ENCODE results near the gene C8G. TPM values are rescaled to one million over a fixed set of nuclear protein-coding genes. Genes with fewer than 3 reads are reported as not detected.

The C8G gene
- total RNA-seq, 1 donor from 2014 or later = not detected

DNA sequence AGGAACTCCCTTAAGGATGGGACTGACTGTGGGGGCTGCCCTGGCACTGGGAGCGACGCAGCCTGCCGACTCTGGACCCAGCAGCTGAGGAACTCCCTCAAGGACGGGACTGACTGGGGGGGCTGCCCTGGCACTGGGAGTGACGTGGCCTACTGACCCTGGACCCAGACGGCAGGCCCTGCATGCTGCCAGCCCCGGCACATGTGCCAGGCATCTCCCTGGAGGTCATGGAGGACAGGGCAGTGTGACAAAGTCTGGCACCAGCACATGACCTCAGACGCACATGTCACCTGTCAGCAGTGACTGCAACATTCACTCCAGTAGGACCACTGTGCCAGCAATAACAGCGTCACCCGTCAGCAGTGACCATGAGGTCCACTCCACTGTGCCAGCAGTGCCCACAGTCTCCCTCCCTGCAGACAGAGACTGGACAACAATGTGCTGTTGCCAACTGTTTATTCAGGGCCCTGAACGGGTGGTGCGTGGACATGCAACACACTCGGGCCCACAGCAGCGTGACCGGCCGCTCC lies 5.0 kb upstream of the C8G start:
- Histone ChIP-seq H3K36me3 (peaks cover 0 to 38% of the 10 kb centered on the region in 2 donors), H3K4me3 (no peak overlapping the region), H3K27ac (no peak overlapping the region), H3K27me3 (no peaks in the 10 kb centered on the region), H3K4me1 (peaks cover 18% of the 10 kb centered on the region), H3K9me3 (no peaks in the 10 kb centered on the region)
- intact Hi-C loops (cut with DNase I) = loop anchor here (5.0 kb wide), 1 partner anchor 87 kb away; the partner anchor contains the start of gene ABCA2
- no peak for TF ChIP-seq POLR2AphosphoS5 (IDR thresholded peaks at IDR 0.05; ENCODE audit: insufficient read depth in 1 of 2, low read depth in 1 of 2)
- TF ChIP-seq POLR2A (IDR thresholded peaks at IDR 0.05) = no peak
- TF ChIP-seq, protein P1, sequence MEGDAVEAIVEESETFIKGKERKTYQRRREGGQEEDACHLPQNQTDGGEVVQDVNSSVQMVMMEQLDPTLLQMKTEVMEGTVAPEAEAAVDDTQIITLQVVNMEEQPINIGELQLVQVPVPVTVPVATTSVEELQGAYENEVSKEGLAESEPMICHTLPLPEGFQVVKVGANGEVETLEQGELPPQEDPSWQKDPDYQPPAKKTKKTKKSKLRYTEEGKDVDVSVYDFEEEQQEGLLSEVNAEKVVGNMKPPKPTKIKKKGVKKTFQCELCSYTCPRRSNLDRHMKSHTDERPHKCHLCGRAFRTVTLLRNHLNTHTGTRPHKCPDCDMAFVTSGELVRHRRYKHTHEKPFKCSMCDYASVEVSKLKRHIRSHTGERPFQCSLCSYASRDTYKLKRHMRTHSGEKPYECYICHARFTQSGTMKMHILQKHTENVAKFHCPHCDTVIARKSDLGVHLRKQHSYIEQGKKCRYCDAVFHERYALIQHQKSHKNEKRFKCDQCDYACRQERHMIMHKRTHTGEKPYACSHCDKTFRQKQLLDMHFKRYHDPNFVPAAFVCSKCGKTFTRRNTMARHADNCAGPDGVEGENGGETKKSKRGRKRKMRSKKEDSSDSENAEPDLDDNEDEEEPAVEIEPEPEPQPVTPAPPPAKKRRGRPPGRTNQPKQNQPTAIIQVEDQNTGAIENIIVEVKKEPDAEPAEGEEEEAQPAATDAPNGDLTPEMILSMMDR (IDR thresholded peaks at IDR 0.05) = no peak
- DNase-seq (ENCODE audit: extremely low spot score in 2 of 2) = no peak

DNA sequence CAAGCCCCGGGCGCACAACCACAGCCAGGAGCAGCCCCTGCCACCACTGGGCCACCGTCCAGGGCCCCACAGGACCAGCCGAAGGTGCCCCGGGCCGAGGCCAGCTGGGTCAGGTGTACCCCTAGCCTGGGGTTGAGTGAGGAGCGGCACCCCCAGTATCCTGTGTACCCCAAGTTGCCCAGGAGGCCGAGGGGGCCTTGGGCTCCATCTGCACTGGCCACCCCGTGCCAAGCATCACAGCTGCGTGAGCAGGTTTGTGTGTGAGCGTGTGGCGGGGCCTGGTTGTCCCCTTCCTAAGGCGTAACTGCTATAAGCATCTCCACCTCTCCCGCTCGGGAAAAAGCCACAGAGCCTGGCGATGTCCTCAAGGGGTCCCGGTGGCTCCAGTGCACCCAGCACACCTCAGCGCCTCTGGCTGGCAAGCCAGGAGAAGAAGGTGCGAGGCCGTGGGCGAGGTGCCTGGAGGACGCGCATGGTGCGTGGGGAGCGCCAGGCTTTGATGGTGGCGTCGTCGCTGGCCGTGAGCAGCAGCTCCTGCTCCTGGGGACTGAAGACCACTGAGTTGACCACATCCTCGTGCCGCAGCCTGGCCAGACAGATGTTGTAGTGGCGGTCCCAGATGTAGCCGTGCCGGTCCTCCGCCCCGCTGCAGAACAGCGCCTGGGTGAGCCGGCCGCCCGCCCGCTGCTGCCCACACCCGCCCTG lies 4.4 kb upstream of the C8G start:
- H3K36me3 ChIP-seq = peaks cover 0 to 38% of the 10 kb centered on the region in 2 donors

DNA sequence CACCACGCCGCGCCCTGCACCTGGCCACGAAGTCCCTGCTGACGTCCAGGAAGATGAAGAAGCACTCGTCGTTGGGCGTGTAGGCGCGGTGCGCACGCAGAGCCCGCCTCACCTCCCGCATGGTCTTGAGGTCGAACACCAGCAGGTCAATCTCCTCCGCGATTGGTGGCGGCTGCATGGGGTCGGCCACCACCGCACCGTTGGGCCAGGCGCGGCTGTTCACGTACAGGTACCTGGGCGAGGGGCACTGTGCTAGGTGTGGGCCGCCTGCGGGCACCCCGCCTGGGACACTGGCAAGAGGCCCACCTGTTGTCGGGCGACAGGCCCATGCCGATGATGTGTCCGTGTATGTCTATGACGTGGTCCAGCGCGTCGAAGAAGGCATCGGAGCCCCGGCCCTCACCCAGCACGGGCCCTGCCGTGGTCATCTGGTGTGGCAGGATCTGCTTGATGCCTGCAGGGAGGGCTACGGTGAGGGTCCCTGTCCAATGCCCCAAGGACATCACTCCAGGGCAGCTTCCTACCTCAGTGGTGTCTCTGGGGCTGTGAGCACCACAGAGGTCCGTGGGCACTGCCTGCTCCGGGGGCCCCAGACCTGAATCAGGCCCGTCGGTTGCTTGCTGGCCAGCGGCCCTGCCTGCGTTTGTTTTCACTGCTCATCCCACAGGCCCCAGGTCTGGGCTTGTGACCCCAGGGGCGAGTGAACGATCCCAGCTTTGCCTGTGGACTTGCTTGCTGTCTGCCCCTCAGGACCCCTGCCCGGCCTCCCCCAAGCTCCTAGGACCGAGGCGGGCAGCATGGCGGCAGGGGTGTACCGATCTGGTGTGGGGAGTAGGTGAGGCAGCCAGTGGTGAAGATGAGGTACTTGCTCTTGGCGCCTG lies 3.6 kb upstream of the C8G start:
- intact Hi-C loops (cut with DNase I) = loop anchor here (5.0 kb wide), 1 partner anchor 86 kb away; the partner anchor contains the start of gene ABCA2
- no peak overlapping the region for H3K27ac ChIP-seq
- TF ChIP-seq, protein P1 (IDR thresholded peaks at IDR 0.05) = no peak
- TF ChIP-seq POLR2AphosphoS5 (IDR thresholded peaks at IDR 0.05; ENCODE audit: insufficient read depth in 1 of 2, low read depth in 1 of 2) = no peak
- no peak for TF ChIP-seq POLR2A (IDR thresholded peaks at IDR 0.05)
- H3K36me3 ChIP-seq = peaks cover 0 to 38% of the 10 kb centered on the region in 2 donors
- DNase-seq (ENCODE audit: extremely low spot score in 2 of 2) = no peak
- no peaks in the 10 kb centered on the region for H3K27me3 ChIP-seq
- H3K9me3 ChIP-seq = no peaks in the 10 kb centered on the region
- no peak overlapping the region for H3K4me3 ChIP-seq
- H3K4me1 ChIP-seq = peaks cover 22% of the 10 kb centered on the region

More for the DNA sequence above, 4.4 kb upstream of the C8G start:
- Histone ChIP-seq H3K27ac (no peak overlapping the region), H3K9me3 (no peaks in the 10 kb centered on the region), H3K27me3 (no peaks in the 10 kb centered on the region), H3K4me3 (no peak overlapping the region), H3K4me1 (peaks cover 22% of the 10 kb centered on the region)
- intact Hi-C loops (cut with DNase I) = loop anchor here (5.0 kb wide), 1 partner anchor 87 kb away; the partner anchor contains the start of gene ABCA2
- TF ChIP-seq, protein P1 (IDR thresholded peaks at IDR 0.05) = no peak
- TF ChIP-seq POLR2A (IDR thresholded peaks at IDR 0.05) (no peak), POLR2AphosphoS5 (IDR thresholded peaks at IDR 0.05; ENCODE audit: insufficient read depth in 1 of 2, low read depth in 1 of 2) (no peak)
- DNase-seq (ENCODE audit: extremely low spot score in 2 of 2) = no peak

DNA sequence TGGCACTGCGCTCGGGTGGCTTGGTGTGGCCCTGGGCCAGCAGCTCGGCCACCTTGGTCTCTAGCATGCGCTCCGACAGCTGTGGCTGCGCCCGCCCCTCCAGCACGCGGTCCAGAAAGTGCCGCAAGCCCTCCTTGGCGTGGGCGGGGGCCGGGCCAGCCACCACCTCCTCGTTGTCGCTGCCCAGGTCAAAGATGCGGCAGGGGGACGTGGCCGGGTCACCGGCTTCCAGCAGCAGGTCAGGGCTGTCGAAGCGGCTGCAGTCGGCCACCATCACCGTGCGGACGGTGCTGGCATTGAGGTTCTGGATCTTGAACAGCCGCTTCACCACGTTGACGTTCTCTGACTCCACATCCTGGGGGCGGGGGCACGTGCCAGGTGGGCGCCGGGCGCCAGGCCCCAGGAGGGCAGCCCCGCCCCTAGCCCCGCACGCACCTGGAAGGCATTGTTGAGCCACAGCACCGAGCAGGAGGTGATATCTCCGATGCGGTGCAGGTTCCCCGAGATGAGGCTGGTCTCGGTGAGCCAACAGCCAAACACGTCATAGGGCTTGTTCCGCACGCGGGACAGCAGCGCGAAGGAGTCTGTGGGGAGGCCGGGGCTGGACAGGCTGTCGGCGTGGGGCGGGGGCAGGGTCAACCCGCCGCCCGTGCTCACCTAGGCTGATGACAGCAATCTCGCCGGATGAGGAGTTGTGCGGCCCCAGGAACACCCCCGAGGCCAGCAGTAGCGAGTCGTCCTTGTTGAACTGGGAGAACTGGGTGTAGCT lies 2.7 kb upstream of the C8G start:
- Histone ChIP-seq H3K36me3 (peaks cover 0 to 38% of the 10 kb centered on the region in 2 donors), H3K4me1 (peaks cover 26% of the 10 kb centered on the region), H3K9me3 (no peaks in the 10 kb centered on the region), H3K27me3 (no peaks in the 10 kb centered on the region), H3K4me3 (no peak overlapping the region), H3K27ac (no peak overlapping the region)
- TF ChIP-seq POLR2A (IDR thresholded peaks at IDR 0.05) (no peak), POLR2AphosphoS5 (IDR thresholded peaks at IDR 0.05; ENCODE audit: insufficient read depth in 1 of 2, low read depth in 1 of 2) (no peak)
- TF ChIP-seq, protein P1 (IDR thresholded peaks at IDR 0.05) = no peak
- intact Hi-C loops (cut with DNase I) = loop anchor here (5.0 kb wide), 1 partner anchor 85 kb away; the partner anchor contains the start of gene ABCA2
- no peak for DNase-seq (ENCODE audit: extremely low spot score in 2 of 2)

All from vagina (tissue), 2 donors.